HG02840 (cell line): ENCODE data around the gene CEP131.
"Not testable (repeated sequence)": the region's sequence is repeated elsewhere in the genome, so short reads cannot be mapped to it uniquely, and the experiment has no call there.

Experiments used
- ATAC-seq: cut with Tn5 transposase; IDR thresholded peaks from one replicate; pipeline ENCODE4 v1.9.1; 2021; ENCODE audit warnings: mild to moderate bottlenecking, moderate library complexity, moderate number of reproducible peaks; ENCODE audit not compliant: unreplicated experiment, low FRiP score

CEP131 gene

GRCh38 chr17:81157848-81158687, 64.7 kb downstream of the CEP131 start:
- ATAC-seq, result no peak

DNA sequence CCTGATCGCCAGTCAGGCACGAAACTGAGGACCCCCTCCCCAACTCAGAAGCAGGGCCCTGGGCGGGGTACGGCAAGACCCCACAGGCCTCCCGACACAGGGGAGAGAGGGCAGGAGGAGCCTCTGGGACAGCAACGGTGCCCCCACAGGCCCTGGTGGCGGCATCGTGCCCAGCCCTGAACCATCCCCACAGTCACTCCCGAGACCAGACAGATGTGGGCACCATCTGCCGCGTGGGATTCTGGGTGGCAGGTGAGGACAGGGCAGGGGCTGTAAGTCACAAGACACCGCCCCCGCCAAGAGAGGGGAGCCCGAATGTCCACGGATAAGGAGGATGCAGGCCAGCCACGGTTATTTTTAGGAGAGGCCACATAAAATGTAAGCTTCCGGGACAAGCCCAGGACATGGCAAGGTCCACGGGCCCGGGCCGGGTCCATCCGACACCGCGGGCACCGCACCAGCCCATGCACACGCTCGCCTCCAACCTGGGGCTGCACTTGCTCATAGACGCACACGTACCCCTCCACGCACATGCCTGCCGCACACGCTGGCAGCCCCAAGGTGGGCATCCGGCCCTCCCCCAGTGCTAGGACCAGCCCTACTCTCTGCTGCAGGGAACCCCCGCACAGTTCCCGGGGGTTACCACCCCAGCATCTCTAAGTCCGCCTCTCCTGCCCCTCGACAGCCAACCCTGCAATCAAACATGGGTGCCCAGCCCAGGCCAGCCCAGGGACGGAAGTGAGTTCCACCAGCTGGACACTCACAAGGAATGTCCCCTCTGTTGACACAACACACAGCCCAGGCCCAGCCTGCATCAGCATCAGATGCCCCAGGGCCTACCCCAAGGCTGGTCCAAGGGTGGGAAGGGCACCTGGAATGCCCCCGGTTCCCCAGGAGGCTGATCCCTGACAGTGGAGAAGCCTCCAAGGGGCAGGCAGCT, 65.6 kb downstream of the CEP131 start:
- no peak for ATAC-seq

DNA sequence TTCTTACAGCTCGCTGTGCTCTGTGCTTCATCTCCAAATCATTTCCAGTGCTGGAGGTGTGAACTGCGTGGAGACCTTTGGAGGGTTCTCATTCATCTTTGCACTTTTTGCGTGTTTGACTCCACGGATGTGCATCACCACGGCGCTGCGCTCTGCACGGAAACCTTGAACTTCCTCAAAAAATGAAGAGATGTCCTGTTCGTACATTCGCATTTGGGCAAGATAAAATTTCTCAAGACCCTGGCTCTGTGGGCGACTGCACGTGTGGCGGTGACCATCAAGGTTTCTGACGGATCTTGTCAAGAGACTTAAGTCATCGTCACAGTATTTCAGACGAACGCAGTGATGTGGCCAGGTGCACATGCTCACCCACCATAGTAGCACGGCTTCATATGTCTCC, 67.8 kb downstream of the CEP131 start:
- ATAC-seq, result no peak

GRCh38 chr17:81154016-81154415, 68.7 kb downstream of the CEP131 start:
- not testable (repeated sequence) for ATAC-seq

DNA sequence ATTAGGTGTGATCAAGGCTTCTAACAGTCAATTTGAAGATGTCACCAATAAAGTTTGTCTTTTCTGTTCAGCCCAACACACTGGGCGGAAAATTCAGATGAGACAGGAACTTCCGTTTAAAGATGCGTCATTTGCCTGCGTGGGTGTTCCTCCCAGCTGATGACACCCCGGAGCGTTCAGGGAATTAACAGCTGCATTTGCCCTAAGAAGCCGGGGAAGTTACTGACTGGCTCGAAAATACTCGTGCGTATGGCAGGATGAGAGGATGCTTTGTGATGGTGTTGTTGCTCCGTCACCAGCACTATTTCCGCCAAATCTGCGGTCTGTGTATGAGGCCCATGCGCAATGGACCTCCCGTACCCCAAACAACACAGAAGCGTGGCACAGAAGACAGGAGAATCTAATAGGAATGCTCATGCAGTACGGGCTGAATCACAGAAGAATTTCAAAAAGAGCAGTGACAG, 69.4 kb downstream of the CEP131 start:
- ATAC-seq, result no peak

- ATAC-seq, result no peak
These were observed 70.4 kb downstream of the CEP131 start for GRCh38 chr17:81152288-81152828.

DNA sequence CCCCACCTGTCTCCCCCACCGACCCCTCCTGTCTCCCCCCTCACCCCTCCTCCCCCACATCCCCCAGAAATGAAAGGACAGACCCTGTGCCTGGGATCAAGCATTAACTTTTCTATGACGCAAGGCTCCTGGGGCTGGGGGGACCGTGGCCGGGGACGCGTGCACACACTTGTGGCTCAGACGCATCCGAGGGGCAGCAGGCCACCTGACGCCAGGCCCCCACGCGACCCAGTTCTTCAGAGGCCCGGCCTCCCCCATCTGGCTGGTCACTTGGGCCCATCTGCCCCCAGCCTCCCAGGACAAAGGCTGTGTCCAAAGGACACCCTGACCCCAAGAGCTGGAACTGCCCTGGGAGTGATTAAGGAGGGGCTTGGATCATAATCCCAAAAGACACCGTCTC, 71.5 kb downstream of the CEP131 start:
- no peak for ATAC-seq

- ATAC-seq, result no peak
These were observed 72.2 kb downstream of the CEP131 start for GRCh38 chr17:81150377-81151077.

GRCh38 chr17:81148986-81149533, 73.7 kb downstream of the CEP131 start:
- no peak for ATAC-seq

DNA sequence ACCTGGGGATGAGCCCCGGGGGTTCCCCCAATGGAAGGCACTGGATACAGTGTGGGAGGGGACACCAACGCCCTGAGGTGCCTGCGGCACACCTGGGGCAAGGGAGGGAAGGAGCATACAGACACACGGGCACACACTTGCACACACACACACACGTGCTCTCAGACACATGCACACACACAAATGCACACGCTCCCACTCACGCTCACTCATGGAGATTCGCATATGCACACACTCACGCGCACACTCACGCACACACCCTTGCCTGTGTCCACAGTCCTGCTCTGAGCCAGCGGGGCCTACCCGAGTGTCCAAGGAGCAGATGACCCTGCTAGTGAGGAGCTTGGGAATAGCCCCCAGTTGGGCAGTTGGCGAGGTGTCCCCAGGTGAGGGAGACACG, 74.2 kb downstream of the CEP131 start:
- no peak for ATAC-seq

DNA sequence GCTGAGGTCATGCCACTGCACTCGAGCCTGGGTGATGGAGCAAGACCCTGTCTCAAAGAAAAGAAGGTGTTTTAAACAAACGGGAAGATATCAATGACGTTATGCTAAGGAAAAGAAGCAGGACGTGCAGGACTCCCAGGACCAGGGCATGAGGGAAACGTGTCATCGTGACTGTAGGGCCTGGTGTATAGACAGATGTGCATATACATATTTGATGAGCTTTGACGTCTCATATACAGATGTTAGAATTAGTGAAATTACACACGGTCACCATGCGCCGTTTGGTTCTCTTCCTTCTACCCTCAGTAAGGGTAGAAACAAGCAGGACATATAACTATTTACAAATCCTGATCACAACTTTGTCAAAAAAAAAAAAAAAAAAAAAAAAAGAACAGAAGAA, 75.1 kb downstream of the CEP131 start:
- no peak for ATAC-seq

- ATAC-seq, result not testable (repeated sequence)
These were observed 76.6 kb downstream of the CEP131 start for GRCh38 chr17:81146208-81146607.

DNA sequence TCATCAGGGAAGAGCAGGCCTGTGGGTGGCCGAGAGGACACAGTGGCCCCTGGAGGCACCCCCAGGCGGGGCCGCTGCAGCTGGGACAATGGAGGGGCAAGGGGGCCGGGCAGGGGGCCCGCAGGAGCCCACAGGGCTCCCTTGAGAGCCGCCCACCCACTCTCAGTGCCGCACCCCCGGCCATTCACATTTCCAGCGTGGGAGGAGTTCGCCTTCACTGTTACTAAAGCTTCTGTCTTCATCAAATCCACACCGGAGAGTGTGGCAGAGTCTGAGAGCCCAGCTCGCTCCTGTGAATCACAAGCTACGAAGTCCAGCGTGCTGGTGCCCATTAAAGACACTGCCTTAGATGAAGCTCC, 78.4 kb downstream of the CEP131 start:
- ATAC-seq, result no peak

DNA sequence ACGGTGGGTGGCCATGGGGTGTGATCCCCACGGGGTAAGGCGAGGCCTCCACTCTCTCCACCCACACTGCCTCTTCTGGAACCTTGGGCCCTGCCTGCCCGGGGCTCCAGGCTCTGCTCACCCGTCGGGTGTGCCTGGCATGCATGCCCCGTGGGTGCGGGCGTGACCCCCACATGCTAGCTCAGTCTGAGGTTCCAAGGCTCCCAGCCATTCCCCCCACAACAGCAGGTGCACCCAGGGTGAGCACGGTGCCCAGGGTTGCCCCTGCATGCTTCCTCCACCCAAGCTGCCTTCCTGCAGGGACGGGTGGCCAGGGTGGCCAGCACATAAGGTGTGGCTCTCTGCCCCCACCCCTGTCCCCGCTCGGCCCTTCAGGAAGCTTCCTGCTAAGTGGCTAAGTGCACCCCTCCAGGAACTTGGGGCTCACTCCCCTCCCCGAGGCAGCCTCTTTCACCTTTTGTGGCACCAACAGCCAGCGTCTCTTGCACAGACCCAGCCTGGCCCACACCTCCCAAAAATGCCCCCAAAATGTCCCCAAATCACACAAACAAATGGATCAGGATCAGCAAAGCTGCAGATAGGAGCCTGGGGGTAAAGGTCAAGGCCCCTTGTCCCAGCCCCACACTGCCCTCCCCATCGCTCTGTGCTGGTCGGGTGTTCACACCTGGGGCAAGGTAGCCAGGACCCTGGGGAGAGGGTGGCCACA, 78.9 kb downstream of the CEP131 start:
- no peak for ATAC-seq

DNA sequence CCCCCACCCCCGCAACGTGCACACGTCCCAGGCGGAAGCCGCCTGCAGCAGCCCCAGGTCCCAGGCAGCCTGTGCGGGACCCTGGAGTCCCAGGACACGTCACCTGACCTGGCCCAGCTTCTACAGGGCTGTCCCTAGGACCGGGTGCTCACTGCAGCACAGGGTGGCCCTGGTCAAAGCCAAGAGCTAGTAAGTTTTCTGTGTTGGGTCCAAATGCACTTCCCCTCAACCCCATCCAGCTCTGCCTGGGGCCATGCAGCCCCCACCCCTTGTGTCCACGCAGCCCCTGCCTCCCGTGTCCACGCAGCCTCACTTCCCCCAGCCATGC, 79.6 kb downstream of the CEP131 start:
- no peak for ATAC-seq

- ATAC-seq, result no peak
These were observed 80.2 kb downstream of the CEP131 start for GRCh38 chr17:81142301-81143199.

DNA sequence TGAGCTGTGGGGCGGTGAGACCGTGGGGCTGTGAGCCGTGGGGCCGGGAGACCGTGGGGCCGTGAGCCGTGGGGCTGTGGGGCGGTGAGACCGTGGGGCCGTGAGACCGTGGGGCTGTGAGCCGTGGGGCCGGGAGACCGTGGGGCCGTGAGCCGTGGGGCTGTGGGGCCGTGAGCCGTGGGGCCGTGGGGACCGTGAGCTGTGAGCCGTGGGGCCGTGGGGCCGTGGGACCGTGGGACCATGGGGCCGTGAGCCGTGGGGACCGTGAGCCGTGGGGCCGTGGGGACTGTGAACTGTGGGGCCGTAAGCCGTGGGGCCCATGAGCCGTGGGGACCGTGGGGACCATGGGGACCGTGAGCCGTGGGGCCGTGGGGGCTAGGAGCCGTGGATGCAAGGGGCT, 82.1 kb downstream of the CEP131 start:
- no peak for ATAC-seq

GRCh38 chr17:81140018-81140417, 82.7 kb downstream of the CEP131 start:
- no peak for ATAC-seq
